Endothelial cell of umbilical vein (primary cell): ENCODE results near the gene HOXC9.

Experiments used
- CTCF ChIP-seq, 2 donors: IDR thresholded peaks; 1 replicate in 1 of 2; 2 replicates in 1 of 2; pipeline ENCODE4 v1.5.1; 2011; ENCODE audit warnings: low read length in 2 of 2, mild to moderate bottlenecking in 2 of 2, moderate library complexity in 2 of 2, control low read depth in 1 of 2, inconsistent platforms in 1 of 2, low read depth in 1 of 2; ENCODE audit not compliant: insufficient read depth in 1 of 2; ENCODE audit errors: extremely low read depth in 1 of 2
- EZH2 ChIP-seq: IDR thresholded peaks from 2 replicates; pipeline ENCODE4 v1.6.1; 2012; ENCODE audit warnings: borderline replicate concordance, low read depth, mild to moderate bottlenecking, moderate library complexity, low read length, inconsistent platforms; ENCODE audit not compliant: severe bottlenecking
- FOS ChIP-seq: IDR thresholded peaks from 2 replicates; pipeline ENCODE4 v1.6.1; 2011; ENCODE audit warnings: mild to moderate bottlenecking, low read length, moderate library complexity, borderline replicate concordance; ENCODE audit not compliant: insufficient read depth
- GATA2 ChIP-seq: IDR thresholded peaks from 2 replicates; pipeline ENCODE4 v1.7.0; 2011; ENCODE audit warnings: low read depth, mild to moderate bottlenecking, moderate library complexity, mixed read lengths, low read length; ENCODE audit not compliant: insufficient read length, insufficient read depth
- JUN ChIP-seq: IDR thresholded peaks from 2 replicates; pipeline ENCODE4 v1.6.1; 2011; ENCODE audit warnings: borderline replicate concordance, low read depth; ENCODE audit not compliant: insufficient read length, insufficient read depth
- MAX ChIP-seq: IDR thresholded peaks from 2 replicates; pipeline ENCODE4 v1.6.1; 2011; ENCODE audit not compliant: insufficient read depth, insufficient read length
- MYC ChIP-seq: IDR thresholded peaks from one replicate; pipeline ENCODE4 v1.6.1; 2011; ENCODE audit warnings: mild to moderate bottlenecking, low read depth, low read length
- POLR2A ChIP-seq: IDR thresholded peaks from 2 replicates; pipeline ENCODE4 v1.6.1; 2012; ENCODE audit warnings: low read depth, mild to moderate bottlenecking, control low read depth, low read length
- POLR2AphosphoS5 ChIP-seq: IDR thresholded peaks from 2 replicates; pipeline ENCODE4 v1.6.1; 2012; ENCODE audit warnings: low read depth, mild to moderate bottlenecking, control low read depth, low read length, moderate library complexity; ENCODE audit not compliant: insufficient read depth

GRCh38 chr12:54010972-54011664 lies 11.2 kb downstream of the HOXC9 start:
- TF ChIP-seq CTCF (IDR thresholded peaks at IDR 0.05; ENCODE audit: extremely low read depth in 1 of 2, insufficient read depth in 1 of 2, low read depth in 1 of 2, low read length in 2 of 2) (no peak), POLR2A (no peak), EZH2 (no peak), MYC (no peak), POLR2AphosphoS5 (no peak), GATA2 (no peak), MAX (no peak), JUN (no peak), FOS (no peak)
